Limb (tissue), 2 donors: ENCODE measurements around the gene ZNF276.
"Not testable (repeated sequence)": the region's sequence is repeated elsewhere in the genome, so short reads cannot be mapped to it uniquely, and the experiment has no call there.

Source experiments
- DNase-seq, 2 donors: peaks; one replicate each; pipeline ENCODE4 v3.0.0-alpha.2; 2016; ENCODE audit errors: extremely low spot score in 2 of 2

ZNF276 gene

GRCh38 chr16:89720813-89721545 lies at the start of gene ZNF276, which contains the start of gene VPS9D1:
TSS of gene ZNF276 (plus strand) at chr16:89721537. CDS start at chr16:89721641, 104 bp downstream.
TSS of gene VPS9D1 (minus strand) at chr16:89720898. CDS start at chr16:89720861, 37 bp downstream.
- peak; percentile 81 to 90 for DNase-seq

GRCh38 chr16:89671565-89671964 lies 49.8 kb upstream of the ZNF276 start:
- DNase-seq: not testable (repeated sequence)

- no peak for DNase-seq
These were observed 49.0 kb upstream of the ZNF276 start for GRCh38 chr16:89672177-89672941.

- DNase-seq: no peak
These were observed 43.1 kb upstream of the ZNF276 start for GRCh38 chr16:89678258-89678657.

GRCh38 chr16:89685916-89686315 lies 35.4 kb upstream of the ZNF276 start:
- no peak for DNase-seq

GRCh38 chr16:89686520-89687091 lies 34.7 kb upstream of the ZNF276 start, which contains the start of gene CDK10:
TSS of gene CDK10 (plus strand) at chr16:89686689. CDS start at chr16:89686711, 22 bp downstream.
- peak; percentile 81 to 96 for DNase-seq

- DNase-seq: no peak
These were observed 34.0 kb upstream of the ZNF276 start for GRCh38 chr16:89687092-89687940.

GRCh38 chr16:89688395-89688794 lies 32.9 kb upstream of the ZNF276 start:
- DNase-seq: no peak

- DNase-seq: no peak
These were observed 32.2 kb upstream of the ZNF276 start for GRCh38 chr16:89689142-89689541.

- not testable (repeated sequence) for DNase-seq
These were observed 31.7 kb upstream of the ZNF276 start for GRCh38 chr16:89689621-89690020.

GRCh38 chr16:89690392-89690901 lies 30.9 kb upstream of the ZNF276 start:
- DNase-seq: no peak

GRCh38 chr16:89691231-89691985 lies 29.9 kb upstream of the ZNF276 start:
- DNase-seq: no peak

GRCh38 chr16:89691986-89692569 lies 29.3 kb upstream of the ZNF276 start:
- DNase-seq: no peak

- DNase-seq: no peak
These were observed 28.0 kb upstream of the ZNF276 start for GRCh38 chr16:89693289-89693731.

- DNase-seq: no peak
These were observed 27.2 kb upstream of the ZNF276 start for GRCh38 chr16:89693931-89694783.

GRCh38 chr16:89694784-89695085 lies 26.6 kb upstream of the ZNF276 start:
- not testable (repeated sequence) for DNase-seq

- no peak for DNase-seq
These were observed 26.1 kb upstream of the ZNF276 start for GRCh38 chr16:89695086-89695874.
